SK-N-SH (cell line): ENCODE results near the gene MLC1. TPM values are rescaled to one million over a fixed set of nuclear protein-coding genes. Genes with fewer than 3 reads are reported as not detected.

Experiments
- CTCF ChIA-PET: fragments of 300-600, 350-600 bp; formaldehyde crosslinking; extraction: SDS; loops from one replicate; lab custom pipeline; 2021; lab: Yijun Ruan, JAX
- POLR2A ChIA-PET: fragments of 350-600 bp; sonication (Branson Sonifier 250); formaldehyde crosslinking; extraction: SDS; loops from one replicate; lab custom pipeline; 2020; ENCODE audit warnings: antibody characterized with exemption, inconsistent platforms; lab: Yijun Ruan, JAX
- DNase-seq: peaks from one replicate; pipeline ENCODE4 v3.0.0; 2012
- H2AFZ ChIP-seq: fragments of 200-600 bp; sonication (generic); 2 replicates; pipeline ENCODE4 v1.8.1; 2016; ENCODE audit warnings: antibody characterized with exemption, mild to moderate bottlenecking, low read depth
- H3F3A ChIP-seq: fragments of 200-600 bp; sonication (generic); replicated peaks from 2 replicates; pipeline ENCODE3; 2016; ENCODE audit warnings: antibody characterized with exemption, mild to moderate bottlenecking; ENCODE audit not compliant: insufficient read depth
- H3K27ac ChIP-seq, 2 experiments: fragments of 200-500 bp in 1 of 2; fragments of 200-600 bp in 1 of 2; sonication (Bioruptor generic) in 1 of 2; sonication (generic), shearing (Covaris generic) in 1 of 2; 2 replicates each; pipeline versions ENCODE4 v1.5.1 to v1.6.1; 2014 to 2016; ENCODE audit warnings: low read depth in 2 of 2, inconsistent platforms in 1 of 2, low read length in 1 of 2, mild to moderate bottlenecking in 1 of 2, mixed read lengths in 1 of 2
- H3K27me3 ChIP-seq: fragments of 200-600 bp; sonication (generic), shearing (Covaris generic); 2 replicates; pipeline ENCODE4 v1.6.1; 2016; ENCODE audit warnings: mixed run types; ENCODE audit not compliant: insufficient read depth
- H3K36me3 ChIP-seq, 2 experiments: fragments of 200-500 bp in 1 of 2; fragments of 200-600 bp in 1 of 2; sonication (Bioruptor generic) in 1 of 2; sonication (generic) in 1 of 2; replicated peaks in 1 of 2; 2 replicates each; pipeline versions ENCODE3 to v1.5.1; 2014 to 2016; ENCODE audit warnings: low read length in 1 of 2, mild to moderate bottlenecking in 1 of 2; ENCODE audit not compliant: insufficient read depth in 2 of 2, control insufficient read depth in 1 of 2
- H3K4me1 ChIP-seq, 2 experiments: fragments of 200-500 bp in 1 of 2; fragments of 200-600 bp in 1 of 2; sonication (Bioruptor generic) in 1 of 2; sonication (generic), shearing (Covaris generic) in 1 of 2; 2 replicates each; pipeline versions ENCODE4 v1.5.1 to v1.6.1; 2014 to 2016; ENCODE audit warnings: low read depth in 1 of 2, low read length in 1 of 2, mixed run types in 1 of 2; ENCODE audit not compliant: insufficient read depth in 2 of 2, control insufficient read depth in 1 of 2
- H3K4me2 ChIP-seq: fragments of 200-600 bp; sonication (generic), shearing (Covaris generic); 2 replicates; pipeline ENCODE4 v1.6.1; 2017; ENCODE audit warnings: mixed run types
- H3K4me3 ChIP-seq, 2 experiments: fragments of 200-500 bp in 1 of 2; fragments of 200-600 bp in 1 of 2; sonication (Bioruptor generic) in 1 of 2; sonication (generic), shearing (Covaris generic) in 1 of 2; 2 replicates each; pipeline versions ENCODE4 v1.5.1 to v1.8.1; 2014 to 2016; ENCODE audit warnings: low read depth in 2 of 2, inconsistent platforms in 1 of 2, low read length in 1 of 2, mild to moderate bottlenecking in 1 of 2, mixed read lengths in 1 of 2, moderate library complexity in 1 of 2
- H3K79me2 ChIP-seq: fragments of 200-600 bp; sonication (generic); 2 replicates; pipeline ENCODE4 v1.8.1; 2017; ENCODE audit warnings: mild to moderate bottlenecking; ENCODE audit not compliant: insufficient read depth
- H3K9ac ChIP-seq: fragments of 200-600 bp; sonication (generic); 2 replicates; pipeline ENCODE4 v1.6.1; 2017; ENCODE audit warnings: mixed run types
- H3K9me2 ChIP-seq: fragments of 200-600 bp; sonication (generic); 2 replicates; pipeline ENCODE4 v1.6.1; 2017; ENCODE audit warnings: mixed run types
- H3K9me3 ChIP-seq: fragments of 200-600 bp; sonication (generic); 2 replicates; pipeline ENCODE4 v1.6.1; 2017; ENCODE audit warnings: mixed run types, mild to moderate bottlenecking, moderate library complexity
- H4K20me1 ChIP-seq: fragments of 200-600 bp; sonication (generic); 2 replicates; pipeline ENCODE4 v1.6.1; 2017; ENCODE audit warnings: mild to moderate bottlenecking, mixed run types; ENCODE audit not compliant: insufficient read depth
- CTCF ChIP-seq: fragments of 200-600 bp; sonication (generic); IDR thresholded peaks from 2 replicates; pipeline ENCODE4 v1.6.1; 2017; ENCODE audit warnings: antibody characterized with exemption, mild to moderate bottlenecking, moderate library complexity
- FOSL2 ChIP-seq: IDR thresholded peaks from 2 replicates; pipeline ENCODE4 v1.4.0; 2012; ENCODE audit warnings: low read depth, mild to moderate bottlenecking, moderate library complexity, borderline replicate concordance
- FOXM1 ChIP-seq: IDR thresholded peaks from 2 replicates; pipeline ENCODE4 v1.4.0; 2012; ENCODE audit warnings: low read depth, mild to moderate bottlenecking
- GATA2 ChIP-seq: sonication (generic); formaldehyde crosslinking; IDR thresholded peaks from 2 replicates; pipeline ENCODE4 v1.5.0; 2020; ENCODE audit warnings: mild to moderate bottlenecking, missing genetic modification reagents
- IRF3 ChIP-seq: fragments of 150-350 bp; IDR thresholded peaks from 2 replicates; pipeline ENCODE4 v1.6.1; 2016; ENCODE audit warnings: mild to moderate bottlenecking, low read depth, low read length
- MEF2A ChIP-seq: IDR thresholded peaks from 2 replicates; pipeline ENCODE4 v1.4.0; 2012; ENCODE audit warnings: low read depth, borderline replicate concordance
- NFIC ChIP-seq: IDR thresholded peaks from 2 replicates; pipeline ENCODE4 v1.4.0; 2012; ENCODE audit warnings: borderline replicate concordance
- POLR2AphosphoS5 ChIP-seq: IDR thresholded peaks from 2 replicates; pipeline ENCODE4 v1.6.1; 2012; ENCODE audit warnings: low read depth, low read length
- RAD21 ChIP-seq: IDR thresholded peaks from 2 replicates; pipeline ENCODE4 v1.6.1; 2012; ENCODE audit warnings: mild to moderate bottlenecking, low read length
- REST ChIP-seq: IDR thresholded peaks from 2 replicates; pipeline ENCODE4 v1.6.1; 2012; ENCODE audit warnings: mild to moderate bottlenecking, low read depth, low read length, moderate library complexity
- SIN3A ChIP-seq: IDR thresholded peaks from 2 replicates; pipeline ENCODE4 v1.6.1; 2012; ENCODE audit warnings: low read depth, mild to moderate bottlenecking, low read length, moderate library complexity, borderline replicate concordance
- SMC3 ChIP-seq: IDR thresholded peaks from 2 replicates; pipeline ENCODE4 v1.6.1; 2012; ENCODE audit warnings: low read depth, low read length, improper control_type of control experiment
- TCF12 ChIP-seq: IDR thresholded peaks from 2 replicates; pipeline ENCODE4 v1.4.0; 2012
- TEAD4 ChIP-seq: IDR thresholded peaks from 2 replicates; pipeline ENCODE4 v1.4.0; 2012; ENCODE audit warnings: mild to moderate bottlenecking, borderline replicate concordance; ENCODE audit not compliant: insufficient read depth
- USF1 ChIP-seq: IDR thresholded peaks from 2 replicates; pipeline ENCODE4 v1.4.0; 2012; ENCODE audit warnings: low read depth, borderline replicate concordance
- USF2 ChIP-seq: fragments of 150-350 bp; IDR thresholded peaks from 2 replicates; pipeline ENCODE4 v1.6.1; 2017; ENCODE audit warnings: antibody characterized with exemption, low read length, low read depth, borderline replicate concordance
- YY1 ChIP-seq: IDR thresholded peaks from 2 replicates; pipeline ENCODE4 v1.4.0; 2012; ENCODE audit warnings: low read depth, mild to moderate bottlenecking
- WGBS: methylation state at CpG from one replicate; pipeline ENCODE4 v1.1.6; 2017; ENCODE audit warnings: low lambda C conversion rate; 5-methylcytosine and 5-hydroxymethylcytosine counted together
- polyA plus RNA-seq, 3 experiments: library from polyadenylated mRNA; depleted of rRNA; stranded (reverse); fragments of >200 nt; gene quantifications; 2 replicates each; pipeline ENCODE4 v1.2.3, GENCODE V29; 2012

The MLC1 gene
- polyA plus RNA-seq, 1 of the 3 experiments (the other 2 are of a cell fraction): not detected

- POLR2A ChIA-PET: no interaction called here
Measured at GRCh38 chr22:50068096-50068495, 17.1 kb downstream of the MLC1 start.

More at GRCh38 chr22:50068096-50068495, 17.1 kb downstream of the MLC1 start:
- 85% methylated on average over 10 of the region's 11 CpGs for WGBS
- no peaks in the 10 kb centered on the region for H3K9me2 ChIP-seq
- CTCF ChIA-PET: interaction anchor here (0.8 to 0.9 kb wide), 2 partner anchors 33 to 38 kb away, joined by 3 read pairs; no protein-coding TSS in a partner anchor
- H3K27ac ChIP-seq: no peak overlapping the region
- no peaks in the 10 kb centered on the region for H3K4me1 ChIP-seq
- H3K79me2 ChIP-seq: no peaks in the 10 kb centered on the region
- TF ChIP-seq POLR2AphosphoS5: no peak
- TF ChIP-seq TCF12: no peak
- TF ChIP-seq FOXM1: no peak
- TF ChIP-seq GATA2 (CRISPR knock-in tag): no peak
- TF ChIP-seq CTCF: no peak
- no peak for TF ChIP-seq USF1
- no peak for TF ChIP-seq SMC3
- no peak for TF ChIP-seq FOSL2
- TF ChIP-seq RAD21: no peak
- TF ChIP-seq REST: no peak
- TF ChIP-seq TEAD4: no peak
- TF ChIP-seq USF2: no peak
- no peak for TF ChIP-seq MEF2A
- no peak for TF ChIP-seq IRF3
- no peak for TF ChIP-seq SIN3A
- no peak for TF ChIP-seq YY1
- TF ChIP-seq NFIC: no peak
- H3K4me3 ChIP-seq: no peak overlapping the region
- no peak overlapping the region for H3K4me2 ChIP-seq
- H3F3A ChIP-seq: no peaks in the 10 kb centered on the region
- H3K9me3 ChIP-seq: no peaks in the 10 kb centered on the region
- no peaks in the 10 kb centered on the region for H4K20me1 ChIP-seq
- no peak overlapping the region for H3K9ac ChIP-seq
- H2AFZ ChIP-seq: no peak overlapping the region
- H3K36me3 ChIP-seq: no peaks in the 10 kb centered on the region
- H3K27me3 ChIP-seq: 0 out of 2 replicates have a peak, but pooled peaks cover 5% of the 10 kb centered on the region
- DNase-seq: no peak
